Measurements from ENCODE around the gene TXNDC8.
"Not testable (repeated sequence)": the region's sequence is repeated elsewhere in the genome, so short reads cannot be mapped to it uniquely, and the experiment has no call there.

TXNDC8 gene

DNA sequence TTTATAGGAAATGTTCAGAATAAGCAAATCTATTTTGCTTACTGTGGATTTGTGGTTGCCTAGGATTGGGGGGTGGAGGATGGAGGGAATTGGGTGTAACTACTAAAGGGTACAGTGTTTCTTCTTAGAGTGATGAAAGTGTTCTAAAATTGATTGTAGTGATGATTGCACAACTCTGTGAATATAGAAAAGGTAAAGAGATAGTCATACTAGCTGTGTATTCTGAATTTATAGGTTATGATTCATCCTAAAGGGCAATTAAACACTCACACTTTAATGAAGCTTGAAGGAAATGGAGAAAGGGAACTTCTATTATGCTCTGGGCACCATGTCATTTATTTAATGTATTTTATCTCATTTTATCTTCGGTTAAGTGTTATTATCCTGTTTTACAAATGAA, 9.9 kb downstream of the TXNDC8 start:
- DNase-seq (ENCODE audit: low read depth, low spot score) = no peak

DNA sequence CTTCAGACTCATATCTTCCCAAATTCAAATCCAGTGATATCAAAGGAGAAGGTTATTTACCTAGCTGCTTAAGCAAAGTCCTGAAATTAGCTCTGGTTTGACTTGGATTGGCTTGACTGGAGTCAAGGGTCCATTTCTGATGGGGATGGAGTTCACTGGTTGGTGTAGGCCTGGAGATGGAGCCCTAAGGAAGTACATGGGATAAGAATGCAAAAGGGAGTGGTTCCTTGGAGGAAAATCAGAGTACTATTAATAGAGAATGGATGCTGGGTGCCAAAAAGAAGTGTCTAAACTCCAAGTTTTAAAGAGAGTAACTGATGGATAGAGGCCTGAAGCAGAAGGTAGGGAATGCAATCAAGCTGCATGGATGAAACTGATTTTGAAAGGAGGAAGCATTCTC, 13.8 kb downstream of the TXNDC8 start:
- DNase-seq (ENCODE audit: low read depth, low spot score) = no peak

DNA sequence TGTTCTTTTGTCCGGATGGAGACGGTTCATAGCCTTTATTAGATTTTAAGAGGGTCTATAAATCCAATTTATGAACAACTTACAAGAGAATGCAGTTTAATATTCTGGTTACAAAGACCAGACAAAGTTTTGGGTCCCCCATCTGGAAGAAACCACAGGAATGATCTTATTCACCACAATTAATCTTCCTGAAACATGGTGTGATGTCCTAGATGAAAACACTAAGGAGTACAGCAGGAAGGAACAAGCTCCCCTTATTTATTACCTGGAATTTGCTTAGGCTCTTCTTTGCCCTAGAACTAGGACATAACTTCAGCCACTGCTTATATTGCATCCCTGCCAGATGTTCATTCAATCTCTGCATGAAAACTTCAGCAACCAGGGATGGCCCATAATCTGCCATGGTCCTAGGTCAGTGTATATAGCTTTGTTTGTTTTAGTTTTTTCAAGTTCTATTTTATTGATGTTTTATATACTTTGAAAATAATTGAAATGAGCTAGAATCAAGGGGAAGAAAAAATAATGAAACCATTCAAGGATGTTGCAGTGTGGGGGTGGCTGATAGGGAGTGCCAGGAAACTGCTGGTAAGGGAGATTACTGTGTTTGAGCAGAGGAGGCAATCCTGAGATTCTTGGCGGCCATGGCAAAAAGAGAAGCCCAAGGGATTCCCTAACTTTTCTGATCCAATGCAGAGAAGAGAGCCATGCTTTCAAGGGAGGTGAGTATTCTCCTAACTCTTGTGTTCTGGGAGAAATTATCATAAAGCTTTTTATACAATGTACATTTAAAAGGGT, 16.8 kb downstream of the TXNDC8 start:
- DNase-seq (ENCODE audit: low read depth, low spot score) = no peak

DNA sequence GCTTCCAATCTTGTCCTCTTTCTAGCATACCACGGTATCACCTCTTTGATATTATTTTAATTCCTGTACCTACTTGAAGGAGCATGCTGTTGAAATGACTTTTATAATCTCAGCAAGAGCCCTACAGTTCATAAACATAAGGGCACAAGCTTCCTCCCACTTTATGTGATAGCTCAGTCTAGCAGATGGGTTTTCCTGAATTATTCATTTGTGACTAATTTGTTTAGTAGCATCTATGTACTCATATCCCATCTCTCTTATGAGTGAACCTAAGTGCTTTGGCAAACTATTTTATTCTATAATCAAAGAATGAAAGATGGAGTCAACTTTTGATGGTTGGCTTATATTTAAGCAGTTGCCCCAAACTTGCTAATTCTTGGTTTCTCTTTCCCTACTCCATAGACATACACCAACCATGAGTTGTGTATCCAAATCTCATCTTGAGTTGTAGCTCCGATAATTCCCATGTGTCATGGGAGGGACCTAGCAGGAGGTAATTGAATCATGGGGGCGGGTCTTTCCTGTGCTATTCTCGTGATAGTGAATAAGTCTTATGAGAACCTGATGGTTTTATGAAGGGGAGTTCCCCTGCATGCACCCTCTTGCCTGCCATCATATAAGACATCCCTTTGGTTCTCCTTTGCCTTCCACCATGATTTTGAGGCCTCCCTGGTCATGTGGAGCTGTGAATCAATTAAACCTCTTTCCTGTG, 17.7 kb downstream of the TXNDC8 start:
- no peak for DNase-seq (ENCODE audit: low read depth, low spot score)

DNA sequence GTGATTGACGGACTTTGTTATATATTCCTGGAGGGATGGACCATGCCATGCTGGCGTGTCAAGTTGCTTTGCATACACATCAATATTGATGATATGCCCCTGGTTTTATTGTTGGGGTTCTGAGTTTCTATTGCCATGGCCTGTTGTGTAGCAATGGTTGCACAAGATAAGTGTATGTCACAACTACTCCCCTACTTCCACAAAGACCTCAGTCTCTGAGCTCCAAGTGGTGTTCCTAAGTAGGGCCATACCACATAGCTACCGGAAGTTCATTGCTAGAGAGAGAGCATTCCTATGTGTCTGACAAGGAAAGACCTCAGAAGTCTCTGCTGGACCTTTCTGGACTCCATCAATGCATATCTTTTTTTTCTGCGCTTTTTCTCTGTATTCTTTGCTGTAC, 19.8 kb downstream of the TXNDC8 start:
- no peak for DNase-seq (ENCODE audit: low read depth, low spot score)

DNA sequence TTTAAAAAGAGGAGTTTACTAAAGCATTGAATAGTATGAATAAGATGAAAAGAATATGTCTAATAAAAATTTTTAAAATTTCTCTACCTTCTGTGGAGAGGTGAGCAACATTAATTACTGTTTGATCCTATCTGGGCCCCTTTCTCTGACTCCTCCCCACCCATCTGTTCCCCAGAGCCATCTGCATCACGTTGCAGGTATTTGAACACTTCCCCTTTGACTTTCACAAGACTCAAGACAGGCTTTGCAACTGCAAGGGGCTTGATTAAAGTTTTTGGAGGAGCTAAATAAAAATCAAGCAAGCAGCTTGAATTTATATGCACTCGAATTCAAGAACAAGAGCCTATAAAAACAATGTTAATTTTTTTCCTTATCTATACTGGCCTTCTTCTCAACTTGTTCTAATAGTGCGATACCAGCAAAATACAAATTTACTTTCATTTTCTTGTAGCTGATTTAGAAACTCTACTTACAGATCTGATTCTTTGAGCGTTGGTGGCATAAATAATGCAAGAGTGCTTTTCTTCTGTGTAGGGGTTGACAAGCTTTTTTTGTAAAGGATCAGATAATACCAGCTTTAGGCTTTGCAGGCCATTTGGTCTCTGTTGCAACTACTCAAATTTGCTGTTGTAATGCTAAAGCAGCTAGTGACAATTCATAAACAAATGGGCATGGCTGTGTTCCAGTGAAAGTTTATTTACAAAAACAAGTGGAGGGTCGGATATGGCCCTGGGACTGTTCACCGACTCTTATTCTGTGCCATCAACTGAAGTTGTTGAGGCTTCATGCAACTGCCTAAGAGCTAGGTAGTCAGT, 21.2 kb downstream of the TXNDC8 start:
- no peak for DNase-seq (ENCODE audit: low read depth, low spot score)

DNA sequence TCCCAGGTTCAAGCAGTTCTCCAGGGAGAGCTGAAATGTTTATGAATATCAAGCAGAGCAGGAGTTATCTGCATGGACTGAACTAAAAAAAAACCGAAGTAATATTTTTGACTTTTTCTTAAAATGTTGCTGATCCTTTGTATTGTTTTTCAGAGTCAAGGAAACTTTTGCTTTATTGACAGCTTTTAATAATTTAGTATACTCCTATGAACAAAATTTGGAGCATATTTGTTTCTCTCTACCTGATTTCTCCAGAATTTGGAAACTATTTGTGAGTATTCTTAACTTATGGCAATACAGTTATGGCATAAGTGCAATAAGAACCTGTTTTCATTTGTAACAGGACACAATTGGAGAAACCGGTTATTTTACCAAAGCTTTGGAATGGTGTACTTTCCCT, 25.7 kb downstream of the TXNDC8 start:
- not testable (repeated sequence) for DNase-seq (ENCODE audit: low read depth, low spot score)

DNA sequence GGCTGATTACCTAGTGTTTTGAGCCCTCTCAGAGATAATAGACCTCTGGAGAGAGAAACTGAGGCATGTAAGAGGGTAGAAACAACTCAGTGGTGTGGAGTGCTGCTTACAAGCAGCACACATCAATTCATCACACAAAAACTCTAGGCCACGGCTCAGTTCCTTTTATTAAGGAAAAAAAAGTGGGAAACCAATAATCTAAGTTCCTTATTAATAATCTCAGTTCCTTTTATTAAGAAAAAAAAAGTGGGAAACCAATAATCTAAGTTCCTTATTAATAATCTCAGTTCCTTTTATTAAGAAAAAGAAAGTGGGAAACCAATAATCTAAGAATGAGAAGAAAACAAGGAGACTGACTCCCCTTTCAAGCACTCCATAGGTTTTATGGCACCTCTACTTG, 28.0 kb downstream of the TXNDC8 start:
- no peak for DNase-seq (ENCODE audit: low read depth, low spot score)

DNA sequence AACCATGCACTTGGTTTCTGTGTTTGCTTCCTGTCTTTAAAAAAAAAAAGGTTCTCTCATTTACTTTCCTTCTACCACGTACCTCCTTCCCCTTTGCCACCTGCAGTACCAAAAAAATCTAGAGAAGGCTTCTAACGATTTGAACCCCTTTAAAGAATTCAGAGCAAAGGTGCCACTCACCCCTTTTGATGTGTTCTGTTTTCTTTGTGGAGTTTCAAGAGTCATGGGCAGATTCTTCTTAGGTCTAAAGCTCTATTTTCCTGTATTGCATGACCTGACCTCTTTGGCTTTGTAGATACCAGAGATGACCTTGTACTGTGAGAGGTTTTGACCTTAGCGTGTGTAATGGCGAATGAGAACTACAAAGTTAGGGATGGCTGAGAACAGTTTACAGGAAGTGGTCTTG, 29.0 kb downstream of the TXNDC8 start:
- DNase-seq (ENCODE audit: low read depth, low spot score) = no peak

DNA sequence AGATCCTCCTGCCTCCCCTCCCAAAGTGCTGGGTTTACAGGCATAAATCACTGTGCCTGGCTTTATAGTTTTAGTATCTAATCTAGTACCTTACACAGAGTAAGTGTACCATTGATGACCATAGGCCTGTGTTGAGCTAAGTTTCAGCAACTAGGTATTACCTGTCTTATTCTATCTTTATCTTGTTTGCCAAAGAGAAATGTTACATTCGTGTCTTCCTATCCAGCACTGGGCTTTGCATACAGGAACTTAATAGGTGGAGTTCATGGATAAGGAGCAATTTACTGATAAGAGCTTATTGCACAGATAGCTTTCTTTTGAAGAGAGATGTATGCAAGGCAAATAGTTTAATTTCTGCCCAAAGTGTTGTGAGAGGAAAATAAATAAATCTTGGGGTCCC, 30.5 kb downstream of the TXNDC8 start:
- DNase-seq (ENCODE audit: low read depth, low spot score) = no peak

DNA sequence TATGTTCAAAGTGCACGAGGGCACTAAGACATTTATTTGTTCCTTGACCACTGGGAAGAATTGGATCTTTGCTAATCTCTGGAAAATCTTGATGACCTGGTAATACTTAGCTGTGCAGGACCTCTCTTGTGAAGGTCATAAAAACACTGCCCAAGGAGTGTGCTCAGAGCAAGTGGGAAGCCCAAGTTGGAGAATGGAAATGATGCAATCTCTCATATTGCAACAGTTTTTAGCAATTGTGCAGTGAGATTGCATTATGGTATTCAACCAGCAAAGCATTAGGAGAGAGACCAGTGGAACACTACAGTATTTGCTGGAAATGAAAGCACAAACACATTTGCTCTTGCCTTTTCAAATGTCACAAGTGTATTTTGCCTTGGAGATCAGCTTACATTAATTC, 34.5 kb downstream of the TXNDC8 start:
- DNase-seq (ENCODE audit: low read depth, low spot score) = no peak

DNA sequence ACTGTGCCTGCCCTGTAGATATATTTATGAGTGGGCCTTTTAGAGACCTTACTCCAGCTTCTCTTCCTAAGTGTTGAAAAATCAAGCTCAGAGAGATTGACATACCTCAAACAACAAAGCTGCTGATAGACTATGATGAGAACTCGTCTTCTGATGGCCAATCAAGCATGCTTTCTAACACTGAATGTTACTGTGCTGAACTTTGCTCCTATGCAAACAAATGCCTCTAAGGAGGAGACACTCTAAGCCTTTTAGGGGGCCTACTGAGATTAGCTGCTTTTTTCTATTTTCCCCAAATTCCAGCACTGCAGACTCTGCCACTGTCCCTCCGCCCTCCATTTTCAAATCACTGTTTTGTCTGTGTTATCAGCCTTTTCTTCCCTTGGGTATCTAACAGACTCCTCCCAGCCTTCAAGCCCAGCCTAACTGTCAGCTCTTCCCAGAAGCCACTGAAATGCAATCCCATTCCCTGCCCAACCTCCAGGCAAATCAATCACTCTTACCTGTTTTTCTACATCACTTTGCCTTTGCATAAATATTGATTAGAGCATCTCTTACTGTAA, 39.5 kb downstream of the TXNDC8 start:
- no peak for DNase-seq (ENCODE audit: low read depth, low spot score)

DNA sequence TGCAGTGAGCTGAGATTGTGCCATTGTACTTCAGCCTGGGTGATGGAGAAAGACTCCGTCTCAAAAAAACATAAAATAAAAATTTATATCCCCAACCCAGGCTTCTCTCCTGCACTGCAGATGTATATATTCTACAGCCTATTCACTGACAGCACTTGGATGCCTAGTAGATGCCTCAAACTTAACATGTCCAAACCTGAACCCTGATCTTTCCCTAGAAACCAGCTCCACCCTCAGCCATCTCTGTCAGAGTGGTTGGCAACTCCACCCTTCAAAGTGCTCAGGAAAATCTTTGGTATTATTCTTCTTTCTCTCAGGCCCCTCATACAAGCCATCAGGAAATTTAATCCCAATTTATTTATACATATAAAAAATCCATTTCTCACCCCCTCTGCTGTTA, 44.4 kb downstream of the TXNDC8 start:
- no peak for DNase-seq (ENCODE audit: low read depth, low spot score)

DNA sequence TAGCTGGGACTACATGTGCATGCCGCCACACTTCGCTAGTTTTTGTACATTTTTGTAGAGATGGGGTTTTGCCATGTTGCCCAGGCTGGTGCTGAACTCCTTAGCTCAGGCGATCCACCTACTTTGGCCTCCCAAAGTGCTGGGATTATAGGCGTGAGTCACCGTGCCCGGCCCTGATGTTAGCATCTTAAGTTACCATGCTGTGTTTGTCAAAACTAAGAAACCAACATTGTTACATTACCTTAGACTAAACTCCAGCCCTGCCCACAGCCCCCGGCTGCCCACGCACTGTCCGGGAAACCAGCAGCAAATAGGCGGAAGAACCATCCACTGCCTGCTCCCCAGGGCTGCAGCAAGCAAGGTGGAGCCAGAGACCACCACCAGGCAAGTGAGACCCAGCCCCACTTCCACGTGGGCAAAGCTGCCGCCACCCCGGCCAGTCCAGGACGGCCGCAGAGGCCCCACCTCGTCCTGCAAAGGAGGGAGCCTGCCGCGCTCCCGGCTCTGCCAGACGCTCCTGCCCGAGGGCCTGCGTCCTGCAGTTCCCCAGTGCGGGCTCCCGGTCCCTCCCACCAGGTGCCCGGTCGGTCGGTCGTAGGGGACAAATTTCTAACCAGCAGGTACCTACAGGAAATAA, 45.6 kb downstream of the TXNDC8 start:
- no peak for DNase-seq (ENCODE audit: low read depth, low spot score)

DNA sequence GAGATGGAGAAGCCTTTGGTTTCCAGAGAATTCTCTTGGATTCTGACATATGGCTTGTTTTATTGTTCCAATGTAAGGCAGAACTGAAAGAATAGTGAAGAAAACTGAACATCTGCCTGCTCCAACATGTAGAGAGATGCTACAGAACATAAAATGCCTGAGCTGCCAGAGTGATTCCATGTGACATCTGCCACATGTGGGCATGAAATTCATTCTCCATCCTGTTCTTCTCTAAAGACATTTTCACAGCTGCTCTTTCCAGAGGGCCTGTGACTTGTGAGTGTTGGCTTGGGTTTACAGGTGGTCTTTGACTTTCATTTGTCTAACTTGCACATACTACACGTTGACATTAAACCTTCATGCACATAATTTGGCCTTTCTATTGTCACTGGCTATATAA, 47.7 kb downstream of the TXNDC8 start:
- no peak for DNase-seq (ENCODE audit: low read depth, low spot score)

DNA sequence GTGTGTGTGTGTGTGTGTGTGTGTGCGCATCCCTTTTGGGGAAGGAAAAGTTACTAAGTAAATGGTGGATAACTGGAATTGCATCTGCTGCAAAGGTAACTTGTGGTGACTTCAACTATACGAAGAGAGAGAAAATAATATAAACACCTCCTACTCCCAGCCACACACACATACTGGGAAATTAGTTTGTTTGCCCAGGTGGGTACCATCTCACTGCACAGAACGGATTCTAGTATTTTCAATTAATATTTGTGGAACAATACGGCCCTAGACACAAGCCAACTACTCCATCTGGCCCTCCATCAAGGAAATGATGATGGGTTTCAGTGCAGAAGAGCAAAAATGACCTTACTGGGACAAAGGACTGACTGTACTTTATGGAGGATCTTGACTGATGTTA, 49.2 kb downstream of the TXNDC8 start:
- DNase-seq (ENCODE audit: low read depth, low spot score) = no peak

DNA sequence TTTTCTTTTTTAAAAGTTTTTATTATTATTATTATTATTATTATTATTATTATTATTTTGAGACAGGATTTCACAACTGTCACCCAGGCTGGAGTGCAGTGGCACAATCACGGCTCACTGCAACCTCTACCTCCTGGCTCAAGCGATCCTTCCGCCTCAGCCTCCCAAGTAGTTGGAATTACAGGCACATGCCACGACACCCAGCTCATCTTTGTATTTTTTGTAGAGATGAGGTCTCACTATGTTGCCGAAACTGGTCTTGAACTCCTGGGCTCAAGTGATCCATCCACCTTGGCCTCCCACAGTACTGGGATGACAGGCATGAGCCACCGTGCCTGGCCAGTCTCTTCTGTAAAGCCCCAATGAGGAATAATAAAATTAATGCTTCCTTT, 50.4 kb downstream of the TXNDC8 start:
- DNase-seq (ENCODE audit: low read depth, low spot score) = no peak

DNA sequence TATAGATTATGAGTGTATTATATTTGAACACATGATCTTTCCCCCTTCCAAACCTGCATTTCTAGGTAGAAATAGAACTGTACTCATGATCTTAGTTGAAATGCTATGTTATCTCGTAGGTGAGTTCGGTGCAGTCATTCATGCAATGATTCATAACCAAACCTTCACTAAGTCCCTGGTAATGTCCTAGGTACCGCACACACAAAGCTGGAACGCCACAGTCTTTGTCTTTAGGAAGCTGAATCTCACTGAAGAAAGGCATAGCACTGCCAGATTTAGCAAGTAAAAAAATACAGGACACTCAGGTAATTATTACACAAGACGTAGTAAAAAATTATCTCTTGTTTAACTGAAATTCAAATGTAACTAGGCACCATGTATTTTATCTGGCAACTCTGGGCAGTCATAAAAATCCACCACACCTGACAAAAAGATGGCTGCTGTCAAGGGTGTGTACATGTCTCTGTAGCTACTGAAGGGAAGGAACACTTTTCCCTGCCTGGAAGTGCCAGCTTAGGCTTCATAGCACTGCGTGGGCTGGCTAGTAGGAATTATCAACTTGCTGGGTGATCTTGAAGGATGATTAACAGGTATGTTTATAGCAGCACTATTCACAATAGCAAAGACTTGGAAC, 53.3 kb downstream of the TXNDC8 start:
- no peak for DNase-seq (ENCODE audit: low read depth, low spot score)

DNA sequence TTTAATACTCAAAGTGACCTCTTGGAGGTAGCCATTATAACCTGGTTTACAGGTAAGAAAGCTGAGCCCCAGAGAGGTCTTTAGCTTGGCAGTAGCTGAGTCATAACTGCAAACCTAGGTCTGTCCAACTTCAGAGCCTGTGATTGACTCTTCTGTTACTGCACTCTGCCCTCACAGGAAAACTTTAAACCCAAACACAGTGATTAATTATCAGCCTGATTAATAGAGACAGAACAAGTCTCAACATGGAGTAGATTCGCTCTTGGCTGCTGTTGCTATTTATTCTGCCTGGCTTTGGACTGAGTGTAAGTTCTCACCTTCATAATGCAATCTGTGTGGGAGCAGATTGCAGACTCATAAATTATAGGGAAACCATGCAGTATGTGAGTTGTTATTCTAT, 53.9 kb downstream of the TXNDC8 start:
- no peak for DNase-seq (ENCODE audit: low read depth, low spot score)

DNA sequence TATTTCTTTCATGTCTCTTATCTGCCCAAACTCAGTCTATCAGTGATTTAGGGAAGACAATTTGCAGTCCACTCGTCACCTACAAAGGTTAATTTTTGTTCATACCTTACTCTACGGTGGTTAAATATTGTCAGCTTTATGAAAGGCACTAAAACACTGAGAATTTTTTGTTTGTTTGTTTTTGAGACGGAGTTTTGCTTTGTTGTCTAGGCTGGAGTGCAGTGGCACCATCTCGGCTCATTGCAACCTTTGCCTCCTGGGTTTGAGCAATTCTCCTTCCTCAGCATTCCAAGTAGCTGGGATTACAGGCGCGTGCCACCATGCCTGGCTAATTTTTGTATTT, 55.0 kb downstream of the TXNDC8 start:
- no peak for DNase-seq (ENCODE audit: low read depth, low spot score)

DNA sequence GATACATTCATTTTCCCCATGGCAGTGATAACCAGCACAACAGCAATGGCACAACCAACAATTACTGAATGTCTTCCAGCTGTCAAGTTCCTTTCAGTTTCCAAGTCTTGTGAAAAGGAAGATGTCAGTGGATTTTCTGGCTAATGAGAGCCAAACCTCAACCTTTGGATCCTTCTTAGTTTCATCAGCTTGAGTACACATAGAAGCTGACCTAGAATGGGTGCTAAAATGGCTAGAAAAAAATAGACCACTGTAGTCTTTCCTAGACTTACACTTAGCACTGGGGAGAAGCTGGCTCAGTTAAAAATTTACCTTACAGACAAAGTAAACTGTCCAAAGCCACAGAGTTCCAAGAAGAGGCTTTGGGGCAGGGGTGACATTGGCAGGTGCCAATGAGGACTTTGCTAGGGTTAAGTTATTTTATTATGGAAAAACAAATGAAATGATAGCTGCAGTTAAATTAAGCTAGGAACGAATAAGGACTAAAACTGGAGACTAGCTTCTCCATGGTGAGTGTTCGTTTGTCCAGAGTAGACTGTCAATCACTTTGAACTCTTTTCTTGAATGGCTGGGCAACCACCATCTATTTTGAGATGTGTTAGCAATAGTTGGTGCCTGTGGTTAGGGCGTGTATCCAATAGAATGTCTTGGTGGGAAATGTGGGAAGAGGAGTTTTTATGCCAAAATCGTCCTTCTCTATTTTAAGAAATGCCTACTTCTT, 55.5 kb downstream of the TXNDC8 start:
- no peak for DNase-seq (ENCODE audit: low read depth, low spot score)
